Naive B cell (primary cell): ENCODE data around the gene SLC6A20. TPM values are rescaled to one million over a fixed set of nuclear protein-coding genes. Genes with fewer than 3 reads are reported as not detected.
A peak's percentile ranks its signal among the peaks of the same experiment; 100 is the strongest.

Experiments
- ATAC-seq, 2 donors: fragments of 150-1000 bp; cut with Tn5 transposase; 2 replicates each; pipeline ENCODE4 v1.10.0; 2021; ENCODE audit warnings: low read depth in 2 of 2, mild to moderate bottlenecking in 2 of 2, moderate library complexity in 2 of 2
- DNase-seq: peaks from one replicate; pipeline ENCODE4 v3.0.0; 2022
- H3K27ac Mint-ChIP-seq, 6 donors: one replicate each; pipeline ENCODE4 v1.8.0; 2020 to 2022; ENCODE audit warnings: mild to moderate bottlenecking in 6 of 6, mixed read lengths in 6 of 6, moderate library complexity in 5 of 6, inconsistent platforms in 2 of 6
- H3K27me3 Mint-ChIP-seq, 3 donors: one replicate each; pipeline ENCODE4 v1.8.0; 2021 to 2022; ENCODE audit warnings: mixed read lengths in 3 of 3, mild to moderate bottlenecking in 1 of 3
- H3K36me3 Mint-ChIP-seq, 2 donors: one replicate each; pipeline ENCODE4 v1.8.0; 2020 to 2022; ENCODE audit warnings: mixed read lengths in 2 of 2, inconsistent platforms in 1 of 2, mild to moderate bottlenecking in 1 of 2
- H3K4me1 Mint-ChIP-seq, 3 donors: one replicate each; pipeline ENCODE4 v1.8.0; 2020 to 2022; ENCODE audit warnings: mixed read lengths in 3 of 3, inconsistent platforms in 1 of 3, mild to moderate bottlenecking in 1 of 3, moderate library complexity in 1 of 3
- H3K4me3 Mint-ChIP-seq, 8 donors: one replicate each; pipeline ENCODE4 v1.8.0; 2020 to 2022; ENCODE audit warnings: mild to moderate bottlenecking in 8 of 8, mixed read lengths in 8 of 8, moderate library complexity in 8 of 8, inconsistent platforms in 2 of 8
- H3K9me3 Mint-ChIP-seq, 7 donors: one replicate each; pipeline ENCODE4 v1.8.0; 2020 to 2022; ENCODE audit warnings: mixed read lengths in 7 of 7, mild to moderate bottlenecking in 5 of 7, inconsistent platforms in 2 of 7, moderate library complexity in 1 of 7
- polyA plus RNA-seq, 6 donors: library from polyadenylated mRNA; unstranded; fragments of 300-500 nt; fragmentation: Illumina TruSeq; gene quantifications; one replicate each; pipeline ENCODE4 v1.2.3, GENCODE V29; 2021; ENCODE audit warnings: low read depth in 6 of 6

SLC6A20 gene
- polyA plus RNA-seq, 6 donors from 2014 or later, result 0.93 TPM; not detected in 5

GRCh38 chr3:45773072-45773471 is 23.3 kb downstream of the SLC6A20 start:
- Mint-ChIP-seq H3K9me3 (no peaks in the 10 kb centered on the region), H3K27me3 (peaks cover 0 to 23% (median 15%) of the 10 kb centered on the region in 3 donors), H3K27ac (peak overlapping the region in 1 of 6 donors; percentile 17), H3K4me3 (no peak overlapping the region), H3K36me3 (no peaks in the 10 kb centered on the region), H3K4me1 (peaks cover 0 to 6% (median 0%) of the 10 kb centered on the region in 3 donors)
- ATAC-seq (no peak), DNase-seq (no peak)

GRCh38 chr3:45772341-45773035 is 23.8 kb downstream of the SLC6A20 start:
- Mint-ChIP-seq H3K4me3 (no peak overlapping the region), H3K27ac (no peak overlapping the region), H3K27me3 (peaks cover 0 to 23% (median 21%) of the 10 kb centered on the region in 3 donors), H3K4me1 (peaks cover 0 to 6% (median 0%) of the 10 kb centered on the region in 3 donors), H3K36me3 (peaks cover 3% of the 10 kb centered on the region in 2 donors), H3K9me3 (peaks cover 1 to 5% (median 3%) of the 10 kb centered on the region in 7 donors)
- DNase-seq (no peak), ATAC-seq (no peak)

- no peak for ATAC-seq
- Mint-ChIP-seq H3K36me3 (peaks cover 7 to 8% of the 10 kb centered on the region in 2 donors), H3K9me3 (peaks cover 4 to 10% (median 6%) of the 10 kb centered on the region in 7 donors), H3K27me3 (peaks cover 0 to 23% (median 23%) of the 10 kb centered on the region in 3 donors), H3K4me1 (peaks cover 0 to 6% (median 0%) of the 10 kb centered on the region in 3 donors), H3K4me3 (no peak overlapping the region), H3K27ac (peak overlapping the region in 1 of 6 donors; percentile 22)
- DNase-seq, result no peak
These were observed 24.5 kb downstream of the SLC6A20 start for GRCh38 chr3:45771831-45772230.

- Mint-ChIP-seq H3K4me1 (peaks cover 0 to 6% (median 0%) of the 10 kb centered on the region in 3 donors), H3K27me3 (peaks cover 0 to 28% (median 23%) of the 10 kb centered on the region in 3 donors), H3K36me3 (peaks cover 7 to 8% of the 10 kb centered on the region in 2 donors), H3K9me3 (peaks cover 4 to 16% (median 6%) of the 10 kb centered on the region in 7 donors), H3K4me3 (no peak overlapping the region), H3K27ac (no peak overlapping the region)
- DNase-seq (no peak), ATAC-seq (no peak)
These were observed 25.1 kb downstream of the SLC6A20 start for GRCh38 chr3:45771166-45771775.

GRCh38 chr3:45765958-45766357 is 30.4 kb downstream of the SLC6A20 start:
- peaks cover 4 to 16% (median 7%) of the 10 kb centered on the region in 7 donors for H3K9me3 Mint-ChIP-seq
- peaks cover 7 to 8% of the 10 kb centered on the region in 2 donors for H3K36me3 Mint-ChIP-seq
- no peak overlapping the region for H3K4me3 Mint-ChIP-seq
- peaks cover 4 to 23% (median 8%) of the 10 kb centered on the region in 3 donors for H3K27me3 Mint-ChIP-seq
- ATAC-seq (no peak), DNase-seq (no peak)
- H3K4me1 Mint-ChIP-seq, result peaks cover 0 to 4% (median 3%) of the 10 kb centered on the region in 3 donors
- H3K27ac Mint-ChIP-seq, result no peak overlapping the region

- H3K4me3 Mint-ChIP-seq, result no peak overlapping the region
- no peak overlapping the region for H3K27ac Mint-ChIP-seq
- no peak for ATAC-seq
- H3K9me3 Mint-ChIP-seq, result peaks cover 4 to 16% (median 7%) of the 10 kb centered on the region in 7 donors
- peaks cover 0 to 4% (median 3%) of the 10 kb centered on the region in 3 donors for H3K4me1 Mint-ChIP-seq
- no peak for DNase-seq
- peaks cover 4 to 23% (median 8%) of the 10 kb centered on the region in 3 donors for H3K27me3 Mint-ChIP-seq
- H3K36me3 Mint-ChIP-seq, result peaks cover 7 to 8% of the 10 kb centered on the region in 2 donors
These were observed 31.0 kb downstream of the SLC6A20 start for GRCh38 chr3:45765266-45765851.

GRCh38 chr3:45763303-45763675 is 33.0 kb downstream of the SLC6A20 start:
- peaks cover 0 to 4% (median 3%) of the 10 kb centered on the region in 3 donors for H3K4me1 Mint-ChIP-seq

GRCh38 chr3:45762647-45763302 is 33.6 kb downstream of the SLC6A20 start:
- DNase-seq (no peak), ATAC-seq (no peak)
- no peak overlapping the region for H3K4me3 Mint-ChIP-seq
- H3K36me3 Mint-ChIP-seq, result peaks cover 7 to 8% of the 10 kb centered on the region in 2 donors
- H3K4me1 Mint-ChIP-seq, result peaks cover 0 to 4% (median 3%) of the 10 kb centered on the region in 3 donors
- H3K27ac Mint-ChIP-seq, result no peak overlapping the region
- peaks cover 4 to 16% (median 6%) of the 10 kb centered on the region in 7 donors for H3K9me3 Mint-ChIP-seq
- H3K27me3 Mint-ChIP-seq, result peaks cover 4 to 24% (median 8%) of the 10 kb centered on the region in 3 donors

More at GRCh38 chr3:45763303-45763675, 33.0 kb downstream of the SLC6A20 start:
- peaks cover 7 to 8% of the 10 kb centered on the region in 2 donors for H3K36me3 Mint-ChIP-seq
- no peak overlapping the region for H3K4me3 Mint-ChIP-seq
- no peak for DNase-seq
- peaks cover 4 to 29% (median 8%) of the 10 kb centered on the region in 3 donors for H3K27me3 Mint-ChIP-seq
- no peak for ATAC-seq
- peak overlapping the region in 1 of 6 donors; percentile 28 for H3K27ac Mint-ChIP-seq
- H3K9me3 Mint-ChIP-seq, result peaks cover 4 to 16% (median 7%) of the 10 kb centered on the region in 7 donors

- no peak for DNase-seq
These were observed 34.5 kb downstream of the SLC6A20 start for GRCh38 chr3:45761831-45762230.

GRCh38 chr3:45760878-45761711 is 35.2 kb downstream of the SLC6A20 start:
- Mint-ChIP-seq H3K27me3 (peaks cover 4 to 12% (median 8%) of the 10 kb centered on the region in 3 donors), H3K4me3 (no peak overlapping the region), H3K4me1 (peaks cover 0 to 4% (median 3%) of the 10 kb centered on the region in 3 donors), H3K9me3 (peaks cover 0 to 2% (median 0%) of the 10 kb centered on the region in 7 donors), H3K36me3 (no peaks in the 10 kb centered on the region), H3K27ac (no peak overlapping the region)
- ATAC-seq (peak in 1 of 2 donors; percentile 52), DNase-seq (peak; percentile 18)

More at GRCh38 chr3:45761831-45762230, 34.5 kb downstream of the SLC6A20 start:
- no peak for ATAC-seq
- no peak overlapping the region for H3K4me3 Mint-ChIP-seq
- H3K9me3 Mint-ChIP-seq, result peaks cover 0 to 6% (median 1%) of the 10 kb centered on the region in 7 donors
- no peaks in the 10 kb centered on the region for H3K36me3 Mint-ChIP-seq
- H3K27ac Mint-ChIP-seq, result no peak overlapping the region
- H3K27me3 Mint-ChIP-seq, result peaks cover 4 to 18% (median 8%) of the 10 kb centered on the region in 3 donors
- peaks cover 0 to 4% (median 3%) of the 10 kb centered on the region in 3 donors for H3K4me1 Mint-ChIP-seq

GRCh38 chr3:45759851-45760250 is 36.5 kb downstream of the SLC6A20 start:
- Mint-ChIP-seq H3K4me3 (no peak overlapping the region), H3K9me3 (no peaks in the 10 kb centered on the region), H3K27me3 (peaks cover 4 to 12% (median 8%) of the 10 kb centered on the region in 3 donors), H3K27ac (peak overlapping the region in 2 of 6 donors; percentile 37 to 54), H3K36me3 (no peaks in the 10 kb centered on the region), H3K4me1 (peaks cover 0 to 4% (median 3%) of the 10 kb centered on the region in 3 donors)
- ATAC-seq, result no peak
- DNase-seq, result no peak

GRCh38 chr3:45758871-45759270 is 37.5 kb downstream of the SLC6A20 start:
- Mint-ChIP-seq H3K9me3 (no peaks in the 10 kb centered on the region), H3K4me3 (no peak overlapping the region), H3K27me3 (peaks cover 0 to 12% (median 5%) of the 10 kb centered on the region in 3 donors), H3K4me1 (peaks cover 0 to 4% (median 3%) of the 10 kb centered on the region in 3 donors), H3K27ac (no peak overlapping the region), H3K36me3 (peaks cover 0 to 8% of the 10 kb centered on the region in 2 donors)
- ATAC-seq (no peak), DNase-seq (no peak)
